Measurements from ENCODE around the gene OASL.

- TF ChIP-seq CTCF (IDR thresholded peaks at IDR 0.05 in 4 of 5, conservative IDR thresholded peaks at IDR 0.05 in 1 of 5) (no peak), POLR2A (IDR thresholded peaks at IDR 0.05) (no peak)
Measured at GRCh38 chr12:120978296-120979219, 60.5 kb downstream of the OASL start, which contains the start of gene HNF1A.
